Activated T-cell treated with anti-CD3 and anti-CD28 coated beads for 1 hour (primary cell): Measurements from ENCODE around the gene PTRH2.
"Not testable (repeated sequence)": the region's sequence is repeated elsewhere in the genome, so short reads cannot be mapped to it uniquely, and the experiment has no call there.

Source experiments
- DNase-seq: peaks from one replicate; pipeline ENCODE4 v3.0.0-alpha.2; 2020; ENCODE audit warnings: low read depth

The PTRH2 gene

DNA sequence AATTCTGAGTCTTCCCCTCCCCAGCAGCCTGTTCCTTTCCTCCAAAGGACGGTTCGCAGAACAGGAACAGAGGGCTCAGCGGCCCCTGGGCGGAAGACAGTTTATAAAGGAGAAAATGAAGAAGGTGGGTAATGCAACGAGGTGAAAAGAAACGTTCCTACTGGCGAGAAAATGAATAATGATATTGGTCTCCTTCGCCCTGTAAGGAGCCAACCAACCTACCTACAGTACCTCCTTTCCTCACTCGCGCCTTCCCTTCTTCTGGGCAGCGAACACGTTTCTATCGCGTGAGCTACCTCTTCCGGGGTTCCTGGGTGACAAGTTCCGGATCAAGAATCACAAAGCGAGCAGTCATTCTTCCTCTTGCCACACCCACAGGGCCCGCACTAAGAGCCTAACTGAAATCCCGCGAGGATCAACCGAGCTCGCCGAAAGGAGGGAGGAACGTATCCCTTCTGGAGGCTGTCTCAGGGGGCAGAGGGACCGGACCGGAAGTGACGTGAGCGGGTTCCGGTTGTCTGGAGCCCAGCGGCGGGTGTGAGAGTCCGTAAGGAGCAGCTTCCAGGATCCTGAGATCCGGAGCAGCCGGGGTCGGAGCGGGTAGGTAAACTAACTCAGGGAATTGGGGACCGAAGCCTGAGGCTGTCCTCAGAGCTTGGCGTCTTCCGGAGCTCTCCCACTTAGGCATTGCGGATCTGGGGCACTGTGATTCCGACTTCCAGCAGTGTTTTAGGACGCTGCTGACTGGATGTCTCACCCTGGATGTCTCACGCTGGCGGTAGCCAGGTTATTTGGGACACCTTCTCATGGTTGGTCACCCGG is at the start of gene PTRH2, which contains the start of gene VMP1:
Gene PTRH2 (minus strand): TSS at position 282 of the 822 bp plus-strand sequence. CDS start 9,452 bp downstream, outside the sequence.
Gene VMP1 (plus strand): TSS at position 506 of the 822 bp plus-strand sequence. CDS start 23,793 bp downstream, outside the sequence.
- DNase-seq, result peak; percentile 71

DNA sequence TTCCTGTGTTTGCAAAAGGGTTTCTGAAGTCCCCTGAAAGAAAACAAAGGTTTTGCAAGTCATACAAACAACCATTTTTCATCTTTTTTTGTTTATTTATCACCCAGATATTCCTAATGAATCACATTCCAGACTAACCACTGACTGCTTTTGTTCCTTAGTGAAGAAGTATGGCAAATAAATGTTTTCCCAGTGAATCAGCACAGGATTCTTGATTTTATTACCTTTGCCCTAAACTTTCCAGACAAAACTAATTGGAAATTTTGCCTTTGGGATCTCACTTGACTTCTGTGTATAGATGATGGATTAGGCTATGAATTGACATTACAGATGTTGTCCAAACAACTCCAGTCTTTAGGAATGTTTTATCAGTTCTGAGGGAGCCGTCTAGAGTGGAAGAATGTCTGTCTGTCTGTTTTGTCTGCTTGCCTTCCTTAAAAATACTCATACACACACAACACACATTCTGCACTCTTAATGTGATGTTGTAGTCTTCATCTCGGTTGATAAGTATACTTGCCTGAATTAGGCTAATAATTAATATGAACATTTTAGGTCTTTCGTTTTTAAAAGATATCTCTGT is 49.1 kb upstream of the PTRH2 start:
- no peak for DNase-seq

DNA sequence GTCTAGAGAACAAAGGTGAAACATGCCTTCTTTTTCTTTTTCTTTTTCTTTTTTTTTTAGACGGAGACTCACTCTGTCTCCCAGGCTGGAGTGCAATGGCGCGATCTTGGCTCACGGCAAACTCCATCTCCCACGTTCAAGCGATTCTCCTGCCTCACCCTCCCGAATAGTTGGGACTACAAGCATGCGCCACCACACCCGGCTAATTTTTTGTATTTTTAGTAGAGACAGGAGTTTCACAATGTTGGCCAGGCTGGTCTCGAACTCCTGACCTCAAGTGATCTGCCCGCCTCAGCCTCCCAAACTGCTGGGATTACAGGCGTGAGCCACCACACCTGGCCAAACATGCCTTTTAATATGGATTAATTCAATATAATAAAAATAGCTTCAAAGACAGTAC is 47.8 kb upstream of the PTRH2 start:
- DNase-seq, result not testable (repeated sequence)

- DNase-seq, result no peak
Observed at GRCh38 chr17:59754552-59754951, 47.3 kb upstream of the PTRH2 start.

- DNase-seq, result no peak
Observed at GRCh38 chr17:59753522-59754467, 46.6 kb upstream of the PTRH2 start.

DNA sequence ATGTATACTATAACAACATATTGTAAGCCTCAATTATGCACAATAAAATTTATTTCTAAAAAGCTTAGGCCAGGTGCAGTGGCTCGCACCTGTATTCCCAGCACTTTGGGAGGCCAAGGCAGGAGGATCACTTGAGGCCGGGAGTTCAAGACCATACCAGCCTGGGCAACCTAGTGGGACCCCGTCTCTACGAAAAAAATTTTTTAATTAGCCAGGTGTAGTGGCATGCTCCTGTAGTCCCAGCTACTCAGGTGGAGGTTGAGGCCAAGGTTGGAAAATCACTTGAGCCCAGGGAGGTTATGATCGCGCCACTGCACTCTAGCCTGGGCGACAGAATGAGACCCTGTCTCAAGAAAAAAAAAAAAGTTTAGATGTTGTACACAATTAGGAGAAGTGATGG is 45.7 kb upstream of the PTRH2 start:
- DNase-seq, result no peak

DNA sequence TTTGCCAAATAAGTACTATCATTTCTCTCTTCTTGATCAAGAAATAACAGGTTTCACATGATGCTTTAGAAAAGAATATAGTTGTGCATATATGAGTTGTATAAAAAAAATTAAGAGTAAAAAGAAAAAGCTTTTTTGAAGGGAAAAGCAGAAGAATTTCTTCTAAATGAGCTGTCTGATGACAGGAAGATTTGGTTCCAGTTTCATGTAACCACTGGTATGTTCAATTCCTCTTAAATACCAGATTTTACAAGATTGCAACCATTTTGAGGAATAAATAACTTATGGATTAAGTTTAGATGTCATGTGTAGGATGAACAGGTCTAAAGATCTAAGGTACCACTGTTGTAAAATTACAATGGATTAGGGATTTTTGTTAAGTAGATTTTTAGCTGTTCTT is 45.2 kb upstream of the PTRH2 start:
- no peak for DNase-seq

GRCh38 chr17:59751955-59752413 is 44.8 kb upstream of the PTRH2 start:
- DNase-seq, result no peak

- no peak for DNase-seq
Observed at GRCh38 chr17:59748591-59748990, 41.4 kb upstream of the PTRH2 start.

DNA sequence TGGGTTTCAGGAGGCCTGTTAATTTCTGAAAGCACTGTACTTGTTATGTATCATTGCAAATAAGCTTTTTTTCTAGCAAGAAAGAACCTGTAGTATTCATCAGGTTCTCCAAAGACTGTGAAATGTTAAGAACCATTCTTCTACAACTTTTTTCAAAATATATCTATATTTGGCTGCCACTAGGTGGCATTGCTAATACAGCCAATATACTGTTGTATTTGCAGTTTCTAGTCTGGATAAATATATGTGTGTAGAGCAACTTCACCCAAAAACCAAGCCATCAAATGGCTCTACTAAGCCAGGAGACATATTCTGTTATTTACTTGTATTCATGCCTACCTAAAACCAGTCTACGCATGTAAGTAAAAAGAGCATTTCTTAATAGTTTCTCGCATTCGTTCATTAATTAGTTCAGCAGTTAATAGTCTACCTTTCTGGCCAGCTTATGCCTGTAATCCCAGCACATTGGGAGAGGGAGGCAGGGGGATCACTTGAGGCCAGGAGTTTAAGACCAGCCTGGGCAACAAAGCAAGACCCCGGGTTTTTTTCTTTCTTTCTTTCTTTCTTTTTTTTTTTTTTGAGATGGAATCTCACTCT is 39.7 kb upstream of the PTRH2 start:
- no peak for DNase-seq

GRCh38 chr17:59745040-59745439 is 37.8 kb upstream of the PTRH2 start:
- no peak for DNase-seq

DNA sequence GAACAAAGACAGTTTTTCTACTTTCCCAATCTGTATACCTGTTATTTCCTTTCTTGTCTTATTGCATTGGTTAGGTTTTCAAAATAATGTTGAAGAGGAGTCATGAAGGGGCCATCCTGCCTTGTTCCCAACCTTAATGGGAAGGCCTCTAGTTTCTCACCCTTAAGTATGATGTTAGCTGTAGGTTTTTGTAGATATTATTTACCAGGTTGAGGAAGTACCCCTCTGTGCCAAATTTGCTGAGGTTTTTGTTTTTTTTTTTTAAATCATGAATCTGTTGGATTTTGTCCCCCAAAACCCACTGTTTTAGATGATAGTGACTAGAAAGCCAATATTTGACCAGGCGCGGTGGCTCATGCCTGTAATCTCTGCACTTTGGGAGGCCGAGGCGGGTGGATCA is 36.6 kb upstream of the PTRH2 start:
- DNase-seq, result no peak

DNA sequence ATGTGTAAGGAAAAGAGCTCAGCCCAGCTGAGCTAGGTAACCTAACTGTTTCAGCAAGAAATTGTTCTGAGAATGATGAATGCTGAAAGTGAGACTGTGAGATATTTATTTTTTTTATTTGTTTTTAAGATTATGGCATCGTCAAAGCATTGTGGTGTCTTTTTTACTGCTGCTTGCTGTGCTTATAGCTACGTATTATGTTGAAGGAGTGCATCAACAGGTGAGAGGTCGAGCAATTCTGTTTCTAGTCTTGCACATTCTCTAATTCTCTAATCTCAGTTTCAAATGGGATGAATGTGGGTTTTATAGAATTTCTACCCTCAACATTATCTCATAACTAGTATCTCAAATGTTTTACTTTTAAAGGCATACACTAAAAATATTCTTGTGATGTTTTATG is 30.1 kb upstream of the PTRH2 start:
- no peak for DNase-seq

DNA sequence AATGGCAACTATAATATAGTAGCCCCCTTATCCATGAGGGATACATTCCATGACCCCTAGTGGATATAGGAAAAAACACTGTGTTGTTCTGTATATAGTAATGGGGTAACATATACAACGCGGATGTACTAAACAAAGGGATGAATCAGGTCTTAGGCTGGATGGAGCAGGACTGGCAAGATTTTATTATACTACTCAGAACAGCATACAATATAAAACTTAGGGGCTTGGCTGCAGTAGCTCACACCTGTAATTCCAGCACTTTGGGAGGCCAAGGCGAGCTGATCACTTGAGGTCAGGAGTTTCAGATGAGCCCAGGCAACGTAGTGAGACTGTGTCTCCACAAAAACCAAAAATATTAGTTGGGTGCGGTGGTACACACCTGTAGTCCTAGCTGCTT is 27.0 kb upstream of the PTRH2 start:
- no peak for DNase-seq

DNA sequence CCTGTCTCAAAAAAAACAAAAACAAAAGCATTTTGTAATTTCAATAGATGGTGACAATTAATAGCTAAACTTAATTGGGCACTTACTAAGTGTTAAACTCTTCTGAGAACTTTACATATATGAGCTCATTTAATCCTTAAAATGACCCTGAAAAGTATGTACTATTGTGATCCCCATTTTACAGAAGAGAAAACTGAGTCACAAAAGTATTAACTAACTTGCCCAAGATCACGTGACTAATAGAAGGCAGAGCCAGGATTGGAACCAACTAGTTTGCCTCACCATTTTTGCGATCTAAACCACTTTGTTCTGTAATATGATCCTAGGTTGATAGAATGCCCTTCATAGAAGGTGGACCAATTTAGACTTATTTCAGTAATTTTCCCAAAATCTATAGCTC is 26.5 kb upstream of the PTRH2 start:
- DNase-seq, result no peak

GRCh38 chr17:59730268-59730834 is 23.1 kb upstream of the PTRH2 start:
- DNase-seq, result no peak

- no peak for DNase-seq
Observed at GRCh38 chr17:59727817-59728533, 20.7 kb upstream of the PTRH2 start.

GRCh38 chr17:59725691-59726090 is 18.5 kb upstream of the PTRH2 start:
- DNase-seq, result no peak

DNA sequence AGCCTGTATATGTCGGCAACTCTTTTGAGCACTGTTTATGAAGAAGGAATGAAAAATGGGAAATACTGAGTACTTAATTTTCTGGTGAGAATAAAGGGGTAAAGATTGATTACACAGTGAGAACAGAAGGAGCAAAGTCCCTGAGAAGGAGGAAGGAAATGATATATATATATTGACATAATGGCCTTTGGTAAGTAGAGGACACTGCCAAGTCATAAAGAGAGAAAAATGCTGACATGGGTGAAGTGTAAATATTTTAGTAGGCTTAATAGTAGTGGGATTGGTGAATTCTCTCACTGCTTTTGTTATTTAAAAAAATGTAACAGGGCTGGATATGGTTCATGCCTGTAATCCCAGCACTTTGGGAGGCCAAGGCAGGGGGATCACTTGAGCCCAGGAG is 16.4 kb upstream of the PTRH2 start:
- DNase-seq, result no peak

GRCh38 chr17:59723041-59723440 is 15.8 kb upstream of the PTRH2 start:
- DNase-seq, result no peak

- DNase-seq, result no peak
Observed at GRCh38 chr17:59722623-59723022, 15.4 kb upstream of the PTRH2 start.
